Measurements from ENCODE around the gene HSF4.

HSF4 gene

DNA sequence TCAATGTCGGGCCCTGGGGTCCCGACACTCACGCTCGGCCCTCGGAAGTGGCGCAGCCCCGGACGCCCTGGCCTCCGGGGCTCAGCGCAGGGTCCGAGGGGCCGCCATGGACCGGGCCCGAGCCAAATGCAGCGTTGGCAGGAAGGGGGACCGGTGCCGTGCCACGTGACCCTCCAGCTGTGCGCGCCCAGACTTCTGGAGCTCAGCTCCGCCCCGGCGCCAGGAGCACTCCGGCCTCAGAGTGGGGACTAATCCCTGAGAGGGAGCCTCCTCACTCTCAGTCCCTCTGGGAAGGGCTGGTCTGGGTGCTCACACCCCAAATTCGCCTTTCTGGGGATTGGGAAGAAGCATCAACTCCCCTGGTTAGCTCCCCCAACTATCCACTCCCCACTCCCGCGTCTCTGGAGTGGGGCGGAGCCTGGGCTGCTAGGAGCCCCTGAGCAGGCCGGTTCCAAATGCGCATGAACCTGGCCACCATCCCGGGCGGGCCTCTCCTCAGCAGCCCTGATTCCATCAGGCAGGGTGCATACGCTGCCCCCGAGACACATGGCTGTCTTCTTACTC is 13.6 kb upstream of the HSF4 start, which contains the start of gene B3GNT9:
TSS of gene B3GNT9 (minus strand) at position 166 of the 564 bp plus-strand sequence. CDS start 513 bp downstream, outside the sequence.
- DNase-seq: peak; percentile 51

DNA sequence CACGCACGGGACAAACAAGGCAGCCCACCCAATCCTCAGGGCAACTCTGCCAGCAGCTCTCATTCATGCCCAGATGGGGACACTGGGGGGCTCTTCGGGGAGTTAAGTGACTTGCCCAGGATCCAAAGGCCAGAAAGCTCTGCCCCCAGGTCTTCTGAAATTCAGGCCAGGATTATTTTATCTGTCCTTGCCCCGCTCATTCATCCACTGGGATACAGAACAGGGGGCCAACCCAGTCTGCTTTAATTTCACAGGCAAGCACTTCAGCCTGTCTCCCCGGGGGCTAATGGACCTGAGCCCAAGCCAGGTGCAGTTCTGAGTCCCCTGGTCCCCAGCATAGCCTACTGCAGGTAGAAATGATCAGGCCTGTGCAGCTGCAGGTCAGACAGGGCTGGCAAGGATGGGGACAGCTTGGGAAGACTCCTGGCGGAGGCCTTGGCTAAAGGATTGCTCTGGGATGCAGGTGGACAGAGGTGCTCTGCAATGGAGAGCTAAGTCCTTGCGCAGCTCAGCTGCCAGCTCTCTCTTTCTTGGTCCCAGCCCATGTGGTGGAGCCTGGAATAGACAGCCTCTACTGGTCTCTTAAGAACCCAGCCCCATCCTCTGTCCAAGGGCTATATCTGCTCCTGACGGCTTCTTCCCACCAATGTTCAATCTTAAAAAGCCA is 13.0 kb upstream of the HSF4 start:
- DNase-seq: no peak

DNA sequence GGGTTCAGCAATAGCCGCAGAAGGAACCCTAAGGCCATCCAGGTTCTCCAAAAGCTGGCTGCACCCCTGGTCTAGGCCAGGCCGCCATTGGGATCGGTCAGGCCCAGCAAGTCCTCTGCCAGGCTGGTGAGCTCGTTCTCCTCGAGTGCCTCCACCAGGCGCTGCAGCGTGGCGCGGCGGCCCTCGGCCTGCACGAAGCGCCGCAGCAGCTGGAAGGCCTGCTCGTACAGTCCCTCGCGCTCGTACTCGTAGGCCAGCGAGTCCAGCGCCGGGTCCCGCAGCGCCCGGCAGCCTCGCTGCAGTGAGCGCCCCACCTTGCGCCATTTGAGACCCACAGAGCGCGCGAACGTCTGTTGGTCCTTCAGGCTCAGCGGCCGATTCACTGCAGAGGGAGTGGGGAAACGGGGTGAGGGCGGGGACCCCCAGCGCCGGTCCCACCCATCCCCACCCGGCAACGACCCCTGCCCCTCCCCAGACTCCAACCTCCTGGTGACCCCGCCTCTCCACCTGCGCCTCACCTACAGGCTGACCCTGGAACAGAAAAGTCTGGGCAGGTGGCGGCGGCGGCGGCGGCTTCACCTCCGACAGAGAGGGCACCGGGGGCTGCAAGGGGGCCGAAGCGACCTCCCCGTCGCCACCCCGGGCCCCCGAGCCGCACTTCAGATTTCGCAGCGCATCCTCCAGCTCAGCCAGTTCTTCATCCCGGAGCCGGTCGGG is 9.8 kb upstream of the HSF4 start:
- no peak for DNase-seq

DNA sequence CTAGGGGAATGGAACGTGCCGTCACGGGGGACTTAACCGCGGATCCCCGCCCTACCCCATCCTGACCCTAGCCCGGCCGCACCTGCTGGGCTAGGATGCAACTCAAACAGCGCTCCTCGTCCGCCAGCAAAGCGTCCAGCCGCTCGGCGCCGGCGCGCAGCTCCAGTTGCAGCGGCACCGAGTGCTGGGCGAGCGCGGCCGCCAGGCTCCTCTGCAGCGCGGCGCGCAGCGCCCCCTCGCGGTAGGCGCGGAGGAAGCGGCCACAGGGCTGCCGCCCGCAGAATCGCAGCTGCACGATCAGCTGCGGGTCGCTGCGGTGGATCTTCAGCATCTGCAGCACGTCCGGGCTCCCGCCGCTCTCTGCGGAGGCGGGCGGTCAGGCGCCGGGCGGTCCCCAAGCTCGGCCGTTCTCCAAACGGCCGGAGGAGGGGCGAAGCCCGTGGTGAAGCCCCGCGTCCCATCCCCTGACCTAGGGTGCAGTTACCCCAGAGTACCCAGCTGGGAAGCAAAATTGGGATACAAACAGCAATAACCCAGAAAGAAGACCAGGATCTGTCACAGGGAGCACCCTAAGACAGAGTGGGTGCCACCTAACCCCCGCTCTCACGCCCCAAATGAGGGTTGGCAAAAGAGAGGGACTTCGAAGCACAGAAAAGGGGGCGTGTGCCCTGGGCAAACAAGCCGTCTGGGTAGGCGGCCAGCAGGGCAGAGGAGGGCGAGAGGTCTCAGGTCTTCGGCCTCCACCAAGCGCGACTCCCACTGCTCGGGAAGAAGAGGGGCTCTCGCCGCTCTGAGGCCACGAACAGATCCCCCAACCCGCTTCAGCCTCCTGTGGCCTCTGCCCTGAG is 9.0 kb upstream of the HSF4 start:
- DNase-seq: peak; percentile 63

DNA sequence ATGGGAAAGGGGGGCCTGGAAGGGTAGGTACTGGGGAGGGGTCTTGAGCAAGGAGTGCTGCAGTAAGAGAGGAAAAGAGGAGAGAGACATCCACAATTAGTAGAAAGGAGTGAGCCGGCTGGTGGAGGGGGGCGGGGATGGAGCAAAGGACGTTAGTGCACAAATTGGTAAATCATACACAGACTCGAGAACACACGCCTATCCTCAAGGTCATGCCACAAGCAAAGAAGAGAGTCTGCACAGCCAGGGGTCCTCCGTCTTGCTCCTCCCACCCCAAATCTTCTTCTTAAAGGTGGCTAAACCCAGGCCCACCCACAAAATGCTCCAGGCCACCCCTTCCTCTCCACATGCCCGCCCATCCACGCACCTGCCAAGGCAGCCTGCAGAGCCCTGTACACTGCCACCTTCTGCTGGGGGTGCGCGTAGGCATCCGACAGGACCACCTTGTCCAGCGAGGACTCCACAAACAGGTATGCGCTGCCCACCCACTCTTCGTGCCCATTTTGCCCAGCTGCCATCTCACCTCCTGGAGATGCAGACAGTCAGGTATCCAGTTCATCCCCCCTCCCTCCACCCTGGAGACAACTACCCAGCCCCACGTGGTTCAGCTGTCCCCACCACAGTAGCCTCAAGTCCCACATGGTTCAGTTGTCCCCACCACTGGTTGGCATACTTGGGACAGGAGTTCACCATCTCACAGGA is 8.3 kb upstream of the HSF4 start:
- peak; percentile 2 for DNase-seq

DNA sequence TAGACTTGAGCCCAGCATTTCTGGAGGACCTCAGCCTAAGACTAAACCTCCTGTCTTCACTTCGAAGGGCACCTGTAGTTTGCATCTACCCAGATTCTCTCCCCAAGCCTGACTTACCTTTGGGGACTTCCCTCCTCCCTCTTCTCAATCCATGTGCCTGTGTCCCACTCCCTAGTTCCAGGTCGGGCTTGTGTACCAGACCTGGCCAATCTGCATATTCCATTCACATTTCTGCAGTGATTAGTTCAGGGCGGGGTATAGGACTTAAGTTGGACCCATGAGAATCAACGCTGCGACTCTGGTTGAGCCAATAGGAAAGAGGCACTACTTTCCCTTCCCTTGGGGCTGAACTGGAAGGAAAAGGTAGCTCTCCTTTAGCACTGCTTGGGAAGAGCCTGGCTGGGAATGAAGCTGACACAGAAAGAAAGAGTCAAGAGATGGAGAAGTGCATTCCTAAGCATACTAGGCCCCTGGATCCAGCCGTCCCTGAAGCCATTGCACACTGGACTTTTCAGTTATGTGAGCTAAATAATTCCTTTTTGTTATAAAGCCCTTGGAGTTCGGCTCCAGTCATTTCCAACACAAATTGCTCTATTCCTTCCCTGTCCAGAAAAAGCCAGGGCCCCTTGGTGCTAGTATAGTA is 7.3 kb upstream of the HSF4 start:
- no peak for DNase-seq

DNA sequence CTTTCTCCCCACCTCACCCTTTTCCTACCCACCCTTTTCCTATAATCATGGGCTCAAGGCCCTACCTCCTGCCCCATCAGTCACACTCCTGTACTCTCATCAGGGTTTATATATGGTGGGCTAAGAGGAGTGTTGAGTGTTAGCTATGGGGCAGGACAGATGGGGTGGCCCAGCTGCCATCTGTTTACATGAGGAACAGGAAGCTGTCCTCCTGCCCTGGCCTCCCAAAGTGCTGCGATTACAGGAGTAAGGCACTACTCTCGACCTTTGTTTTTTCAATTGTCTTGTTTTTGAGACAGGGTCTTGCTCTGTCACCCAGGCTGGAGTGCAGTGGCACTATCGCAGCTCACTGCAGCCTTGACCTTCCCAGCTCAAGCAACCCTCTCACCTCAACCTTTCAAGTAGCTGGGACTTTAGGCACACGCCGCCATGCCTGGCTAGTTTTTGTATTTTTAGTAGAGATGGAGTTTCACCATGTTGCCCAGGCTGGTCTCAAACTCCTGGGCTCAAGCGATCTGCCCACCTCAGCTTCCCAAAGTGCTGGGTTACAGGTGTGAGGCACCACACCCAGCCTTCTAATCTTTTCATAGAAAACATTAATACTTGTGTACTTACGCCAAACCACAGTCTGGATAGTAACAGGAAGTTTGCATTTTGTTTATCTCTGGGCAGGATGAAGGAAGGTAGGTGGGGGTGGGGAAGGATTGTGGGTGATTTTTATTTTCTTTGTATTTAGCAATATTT is 6.5 kb upstream of the HSF4 start:
- no peak for DNase-seq

DNA sequence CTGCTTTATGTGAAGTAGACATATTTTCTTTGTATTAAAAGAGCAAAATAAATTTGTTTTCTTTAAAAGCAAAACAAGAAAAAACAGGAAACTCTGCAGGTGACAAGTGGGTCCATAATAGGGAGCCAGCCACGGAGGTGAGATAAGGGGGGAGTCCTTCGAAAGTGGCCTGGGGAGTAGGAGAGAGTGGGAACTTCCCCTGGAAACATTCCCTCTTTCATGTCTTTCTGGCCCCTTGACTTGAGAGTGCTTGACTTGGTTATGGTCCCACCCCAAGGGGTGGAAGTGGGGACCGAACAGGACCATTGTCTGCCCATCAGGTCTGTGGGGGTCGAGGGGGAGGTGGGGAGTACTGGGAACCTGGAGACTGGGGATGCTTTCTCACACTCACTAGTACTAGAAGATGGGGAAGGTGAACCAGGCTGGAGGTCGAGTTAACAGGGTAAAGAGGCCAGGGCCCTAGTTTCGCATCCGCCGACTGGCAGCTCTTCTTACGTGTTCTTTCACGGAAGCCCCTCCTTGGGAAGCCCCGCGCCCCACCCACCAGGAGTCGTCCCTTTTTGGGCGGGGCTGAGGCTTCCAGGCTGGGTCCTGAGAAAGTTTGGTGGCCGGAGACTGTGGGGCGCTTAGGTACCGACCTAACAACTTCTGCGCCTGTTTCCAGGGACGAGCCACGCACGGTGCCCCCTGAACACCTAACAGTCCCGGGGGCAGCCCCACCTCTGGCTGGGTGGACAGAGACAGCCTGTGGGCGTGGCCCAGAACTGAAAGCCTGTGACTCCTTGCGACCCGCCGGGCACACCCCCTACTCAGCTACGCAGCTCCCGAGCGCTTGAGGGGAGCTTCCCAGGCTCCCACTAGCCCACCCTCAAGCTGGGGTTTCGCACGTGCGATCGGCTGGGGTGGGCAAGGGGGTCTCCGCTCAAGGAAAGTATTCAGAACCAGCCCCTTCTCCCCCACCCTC is 5.6 kb upstream of the HSF4 start:
- no peak for DNase-seq

DNA sequence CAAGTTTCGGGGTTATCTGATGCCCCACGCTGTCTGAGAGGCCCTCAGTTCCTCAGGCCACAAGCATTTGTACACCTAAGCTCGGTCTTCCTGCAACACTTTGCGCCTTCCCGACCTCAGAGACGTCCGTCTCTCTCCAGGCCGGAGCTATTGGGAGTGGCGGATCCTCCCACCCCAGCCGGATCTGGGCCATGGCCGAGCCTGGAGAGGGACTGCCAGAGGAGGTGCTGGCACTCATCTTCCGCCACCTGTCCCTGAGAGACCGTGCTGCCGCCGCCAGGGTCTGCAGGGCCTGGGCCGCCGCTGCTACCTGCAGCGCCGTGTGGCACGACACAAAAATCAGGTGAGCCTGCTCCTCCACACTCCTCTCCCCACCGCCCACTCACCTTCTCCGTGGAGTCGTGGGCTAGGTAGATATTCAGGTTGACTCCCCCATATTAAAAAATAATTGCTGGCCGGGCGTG is 2.9 kb upstream of the HSF4 start:
- no peak for DNase-seq

DNA sequence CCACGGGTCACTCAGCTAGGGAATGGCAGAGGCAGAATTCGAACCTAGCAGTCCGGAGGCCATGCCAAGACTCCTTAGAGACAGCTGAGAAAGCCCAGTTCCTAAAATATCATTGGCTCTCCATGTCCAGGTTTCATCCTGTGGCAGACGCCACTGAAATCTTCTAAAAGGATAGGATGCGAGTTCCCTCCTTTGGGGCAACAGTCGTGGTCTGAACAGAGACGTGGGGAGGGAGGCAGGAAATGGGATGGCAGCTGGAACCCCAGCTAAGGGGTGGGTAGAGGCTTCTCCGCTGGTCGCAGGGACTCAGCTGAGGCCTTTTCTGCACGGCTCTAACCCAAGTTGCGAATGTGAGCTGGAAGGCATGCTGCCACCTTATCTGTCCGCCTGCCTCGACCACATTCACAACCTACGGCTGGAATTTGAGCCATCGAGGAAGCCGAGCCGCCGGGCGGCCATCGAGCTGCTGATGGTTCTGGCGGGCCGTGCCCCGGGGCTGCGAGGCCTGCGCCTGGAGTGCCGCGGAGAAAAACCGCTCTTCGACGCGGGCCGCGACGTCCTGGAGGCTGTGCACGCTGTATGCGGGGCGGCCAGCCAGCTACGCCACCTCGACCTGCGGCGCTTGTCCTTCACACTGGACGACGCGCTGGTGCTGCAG is 1.9 kb upstream of the HSF4 start:
- DNase-seq: no peak

DNA sequence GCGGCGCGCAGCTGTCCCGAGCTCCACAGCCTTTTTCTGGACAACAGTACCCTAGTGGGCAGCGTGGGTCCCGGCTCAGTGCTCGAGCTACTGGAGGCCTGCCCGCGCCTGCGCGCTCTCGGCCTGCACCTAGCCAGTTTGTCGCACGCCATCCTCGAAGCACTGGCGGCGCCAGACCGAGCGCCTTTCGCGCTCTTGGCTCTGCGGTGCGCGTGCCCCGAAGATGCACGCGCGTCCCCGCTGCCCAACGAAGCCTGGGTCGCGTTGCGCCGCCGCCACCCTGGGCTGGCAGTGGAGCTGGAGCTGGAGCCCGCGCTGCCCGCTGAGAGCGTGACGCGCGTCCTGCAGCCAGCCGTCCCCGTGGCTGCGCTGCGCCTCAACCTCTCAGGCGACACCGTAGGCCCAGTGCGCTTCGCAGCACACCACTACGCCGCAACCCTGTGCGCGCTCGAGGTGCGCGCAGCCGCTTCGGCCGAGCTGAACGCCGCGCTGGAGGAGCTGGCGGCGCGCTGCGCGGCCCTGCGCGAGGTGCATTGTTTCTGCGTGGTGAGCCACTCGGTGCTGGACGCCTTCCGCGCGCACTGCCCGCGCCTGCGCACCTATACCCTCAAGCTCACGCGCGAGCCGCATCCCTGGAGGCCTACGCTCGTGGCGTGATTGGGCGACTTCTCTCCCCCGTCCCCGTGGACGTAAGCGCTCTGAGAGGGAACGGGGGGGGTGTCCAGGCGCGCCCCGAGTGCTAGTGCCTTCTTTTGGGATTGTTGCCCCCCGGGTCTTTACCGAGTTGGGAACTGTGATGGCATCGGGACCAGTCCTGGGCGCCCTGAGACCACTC is 1.2 kb upstream of the HSF4 start:
- DNase-seq: peak; percentile 77

DNA sequence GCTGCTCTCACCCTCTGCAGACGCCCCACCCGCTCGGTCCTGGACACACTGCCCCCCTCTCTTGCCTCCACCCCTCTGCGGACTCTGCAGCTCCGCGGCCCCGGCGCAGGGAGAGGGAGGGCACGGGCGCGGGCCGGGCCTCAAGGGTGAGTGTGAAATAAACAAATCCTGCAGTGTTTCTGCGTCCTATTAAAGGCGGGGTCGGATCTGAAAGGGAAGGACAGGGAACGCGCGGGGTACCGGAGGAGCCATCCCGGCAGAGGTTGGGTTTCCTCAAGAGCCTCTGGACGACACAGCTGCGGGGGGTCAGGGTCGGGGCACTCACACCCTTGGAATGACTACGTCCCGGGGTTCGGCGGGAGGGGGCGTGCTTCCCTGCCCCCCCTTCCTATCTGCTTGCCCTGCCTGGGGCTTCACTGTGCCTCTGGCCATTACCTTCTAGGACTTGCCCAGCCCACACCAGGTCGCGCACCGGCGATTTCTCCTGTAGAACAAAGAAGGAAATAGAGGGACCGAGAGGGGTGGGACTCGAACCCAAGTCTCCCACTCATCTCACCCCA is 466 bp upstream of the HSF4 start:
- DNase-seq: no peak

DNA sequence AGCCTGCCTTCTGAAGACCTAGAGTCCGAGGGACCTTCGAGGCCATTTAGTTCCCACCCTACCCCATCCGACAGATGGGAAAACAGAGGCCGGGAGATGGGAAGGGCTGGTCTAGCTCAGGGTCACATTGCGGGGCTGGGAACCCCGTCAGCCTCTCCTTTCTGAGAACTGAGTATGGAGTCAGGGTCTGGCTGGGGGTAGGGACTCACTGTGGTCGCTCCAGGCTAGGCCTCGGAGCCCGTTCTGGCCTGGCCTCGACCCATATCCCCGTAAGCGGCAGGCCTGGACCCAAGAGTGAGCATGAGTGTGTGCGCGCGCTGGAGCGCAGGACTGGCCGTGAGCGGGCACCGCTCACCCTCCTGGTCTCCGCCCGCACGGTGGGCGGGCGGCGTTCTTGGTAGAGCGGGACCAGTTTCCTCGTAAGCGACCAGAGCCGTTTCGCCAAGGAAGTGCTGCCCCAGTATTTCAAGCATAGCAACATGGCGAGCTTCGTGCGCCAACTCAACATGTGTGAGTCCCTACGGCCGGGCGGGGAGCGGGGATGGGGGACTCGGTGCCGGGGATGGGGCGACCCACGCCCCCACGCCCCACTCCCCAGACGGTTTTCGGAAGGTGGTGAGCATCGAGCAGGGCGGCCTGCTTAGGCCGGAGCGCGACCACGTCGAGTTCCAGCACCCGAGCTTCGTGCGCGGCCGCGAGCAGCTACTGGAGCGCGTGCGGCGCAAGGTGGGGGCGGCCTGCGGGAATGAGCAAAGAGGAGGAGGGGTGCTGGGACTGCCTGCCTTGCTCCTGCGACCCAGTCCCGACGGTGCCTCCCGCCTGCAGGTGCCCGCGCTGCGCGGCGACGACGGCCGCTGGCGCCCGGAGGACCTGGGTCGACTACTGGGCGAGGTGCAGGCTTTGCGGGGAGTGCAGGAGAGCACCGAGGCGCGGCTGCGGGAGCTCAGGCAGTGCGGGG is 855 bp downstream of the HSF4 start:
- no peak for DNase-seq

DNA sequence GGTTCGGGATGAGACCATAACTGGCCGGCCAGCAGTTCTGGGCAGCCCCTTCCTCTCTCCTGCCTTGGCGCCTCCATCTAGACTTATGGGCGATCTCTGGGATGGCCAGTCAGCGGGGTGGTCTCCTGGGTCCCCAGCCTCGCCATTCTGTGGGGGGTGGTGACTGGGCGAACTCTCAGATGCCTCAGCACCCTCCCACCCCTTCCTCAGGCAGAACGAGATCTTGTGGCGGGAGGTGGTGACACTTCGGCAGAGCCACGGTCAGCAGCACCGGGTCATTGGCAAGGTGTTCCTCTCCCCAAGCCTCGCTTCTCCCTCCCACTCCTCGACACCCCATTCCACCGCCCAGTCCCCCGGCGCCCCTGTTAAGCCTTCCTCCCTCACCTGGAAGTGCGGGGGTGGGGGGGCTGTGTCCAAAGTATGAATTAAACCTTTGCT is 1.6 kb downstream of the HSF4 start:
- DNase-seq: no peak

DNA sequence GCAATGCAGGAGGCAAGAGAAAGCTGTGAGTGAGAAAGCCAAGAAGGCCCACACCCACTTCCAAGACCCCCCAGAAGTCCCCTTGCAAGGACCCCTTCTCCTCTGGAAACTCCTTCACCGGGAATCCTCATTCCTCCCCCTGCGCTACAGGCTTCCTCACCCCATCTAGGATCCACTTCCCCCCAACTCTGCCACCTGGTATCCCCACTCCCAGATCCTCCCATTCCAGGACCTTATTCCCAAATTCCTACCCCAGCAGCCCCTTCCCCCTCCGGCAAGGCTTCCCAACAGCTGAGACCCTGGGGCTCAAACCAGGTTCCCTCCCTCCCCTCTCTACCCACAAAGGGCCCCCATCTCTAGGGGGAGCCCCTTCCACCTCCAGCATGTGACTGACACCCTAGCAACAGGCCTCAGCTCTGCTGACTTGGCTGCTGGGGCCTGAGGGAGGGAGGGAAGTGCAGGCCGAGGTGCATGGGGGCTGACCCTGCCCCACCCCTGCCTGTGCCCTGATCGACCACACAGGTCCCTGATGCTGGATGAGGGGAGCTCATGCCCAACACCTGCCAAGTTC is 2.1 kb downstream of the HSF4 start:
- no peak for DNase-seq

DNA sequence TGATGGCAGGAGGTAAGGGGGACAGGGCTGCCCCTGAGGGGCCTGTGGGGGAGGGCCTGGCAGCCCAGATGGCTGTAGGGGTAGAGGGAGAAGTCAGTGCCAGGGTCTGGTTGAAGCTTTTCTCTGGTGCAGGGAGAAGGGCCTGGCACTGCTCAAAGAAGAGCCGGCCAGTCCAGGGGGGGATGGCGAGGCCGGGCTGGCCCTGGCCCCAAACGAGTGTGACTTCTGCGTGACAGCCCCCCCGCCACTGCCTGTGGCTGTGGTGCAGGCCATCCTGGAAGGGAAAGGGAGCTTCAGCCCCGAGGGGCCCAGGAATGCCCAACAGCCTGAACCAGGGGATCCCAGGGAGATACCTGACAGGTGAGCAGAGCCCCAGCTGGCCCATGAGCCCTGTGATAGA is 3.0 kb downstream of the HSF4 start:
- DNase-seq: no peak

All from NCI-H1105 treated with DMSO at 0.1 percent for 48 hours (cell line).